GM21526 (cell line): Measurements from ENCODE around the gene EYA2.
"Not testable (repeated sequence)": the region's sequence is repeated elsewhere in the genome, so short reads cannot be mapped to it uniquely, and the experiment has no call there.

Source experiments
- ATAC-seq: cut with Tn5 transposase; IDR thresholded peaks from one replicate; pipeline ENCODE4 v1.9.1; 2021; ENCODE audit warnings: moderate library complexity; ENCODE audit not compliant: unreplicated experiment, low FRiP score

The EYA2 gene

GRCh38 chr20:46951405-46951804, 56.8 kb downstream of the EYA2 start:
- no peak for ATAC-seq

- no peak for ATAC-seq
Observed at GRCh38 chr20:46951840-46952497, 57.3 kb downstream of the EYA2 start.

- no peak for ATAC-seq
Observed at GRCh38 chr20:46953596-46953995, 59.0 kb downstream of the EYA2 start.

GRCh38 chr20:46954490-46955038, 59.9 kb downstream of the EYA2 start:
- ATAC-seq, result no peak

- no peak for ATAC-seq
Observed at GRCh38 chr20:46955601-46956556, 61.2 kb downstream of the EYA2 start.

- ATAC-seq, result no peak
Observed at GRCh38 chr20:46959081-46959692, 64.5 kb downstream of the EYA2 start.

GRCh38 chr20:46959821-46960220, 65.2 kb downstream of the EYA2 start:
- no peak for ATAC-seq

GRCh38 chr20:46960536-46960935, 65.9 kb downstream of the EYA2 start:
- ATAC-seq, result no peak

GRCh38 chr20:46961968-46962367, 67.3 kb downstream of the EYA2 start:
- not testable (repeated sequence) for ATAC-seq

- ATAC-seq, result no peak
Observed at GRCh38 chr20:46962452-46963195, 68.0 kb downstream of the EYA2 start.

- ATAC-seq, result no peak
Observed at GRCh38 chr20:46963196-46963529, 68.5 kb downstream of the EYA2 start.

GRCh38 chr20:46963758-46964617, 69.3 kb downstream of the EYA2 start:
- no peak for ATAC-seq

GRCh38 chr20:46964618-46965455, 70.2 kb downstream of the EYA2 start:
- no peak for ATAC-seq

GRCh38 chr20:46965477-46965876, 70.8 kb downstream of the EYA2 start:
- ATAC-seq, result no peak

GRCh38 chr20:46967646-46968045, 73.0 kb downstream of the EYA2 start:
- no peak for ATAC-seq

- ATAC-seq, result no peak
Observed at GRCh38 chr20:46970937-46971630, 76.4 kb downstream of the EYA2 start.

GRCh38 chr20:46973766-46974165, 79.1 kb downstream of the EYA2 start:
- ATAC-seq, result no peak
